ENCODE results near the gene ERGIC3. TPM values are rescaled to one million over a fixed set of nuclear protein-coding genes. Genes with fewer than 3 reads are reported as not detected.

Gene ERGIC3
- total RNA-seq, 1 experiment from 2014 or later: 265 TPM

DNA sequence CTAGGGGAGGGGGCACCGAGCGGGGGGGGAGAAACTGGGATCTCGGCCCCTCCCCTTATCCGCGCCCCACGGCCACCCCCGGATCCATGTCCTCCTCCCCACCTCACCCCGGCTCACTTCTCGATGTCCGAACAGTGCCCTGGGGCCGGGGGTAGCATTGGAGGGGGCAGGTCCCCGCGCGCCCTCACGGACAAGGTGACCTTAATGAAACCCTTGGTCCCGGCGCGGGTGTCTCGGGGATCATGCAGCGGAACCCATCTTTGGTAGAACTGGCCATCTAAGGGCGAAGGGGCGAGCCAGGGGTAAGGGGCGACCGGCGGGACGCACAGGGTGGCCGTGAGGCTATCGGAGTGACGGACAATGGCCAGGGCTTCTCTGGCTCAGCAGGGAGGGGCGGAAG lies 60.1 kb downstream of the ERGIC3 start:
- Histone ChIP-seq H3K27ac (ENCODE audit: low read length) (no peak overlapping the region), H3K27me3 (ENCODE audit: control insufficient read depth, insufficient read depth, low read length) (no peaks in the 10 kb centered on the region), H3K4me3 (ENCODE audit: low read depth in 2 of 2, low read length in 2 of 2) (no peak overlapping the region), H3K9me3 (ENCODE audit: control insufficient read depth, insufficient read depth, low read depth, low read length) (no peaks in the 10 kb centered on the region), H3K36me3 (ENCODE audit: control insufficient read depth, insufficient read depth, low read length) (no peaks in the 10 kb centered on the region), H3K4me1 (ENCODE audit: control insufficient read depth, insufficient read depth, low read length) (no peaks in the 10 kb centered on the region)
- ATAC-seq (no peak), DNase-seq (ENCODE audit: low read depth, low spot score) (no peak)
- in situ Hi-C loops (cut with HindIII; ENCODE audit: low pct_unique_long_range_greater_than_20kb, low sequenced_read_pairs) (no loop called here), intact Hi-C loops (cut with micrococcal nuclease; ENCODE audit: unreplicated experiment) (no loop called here)
- TF ChIP-seq, protein P1, sequence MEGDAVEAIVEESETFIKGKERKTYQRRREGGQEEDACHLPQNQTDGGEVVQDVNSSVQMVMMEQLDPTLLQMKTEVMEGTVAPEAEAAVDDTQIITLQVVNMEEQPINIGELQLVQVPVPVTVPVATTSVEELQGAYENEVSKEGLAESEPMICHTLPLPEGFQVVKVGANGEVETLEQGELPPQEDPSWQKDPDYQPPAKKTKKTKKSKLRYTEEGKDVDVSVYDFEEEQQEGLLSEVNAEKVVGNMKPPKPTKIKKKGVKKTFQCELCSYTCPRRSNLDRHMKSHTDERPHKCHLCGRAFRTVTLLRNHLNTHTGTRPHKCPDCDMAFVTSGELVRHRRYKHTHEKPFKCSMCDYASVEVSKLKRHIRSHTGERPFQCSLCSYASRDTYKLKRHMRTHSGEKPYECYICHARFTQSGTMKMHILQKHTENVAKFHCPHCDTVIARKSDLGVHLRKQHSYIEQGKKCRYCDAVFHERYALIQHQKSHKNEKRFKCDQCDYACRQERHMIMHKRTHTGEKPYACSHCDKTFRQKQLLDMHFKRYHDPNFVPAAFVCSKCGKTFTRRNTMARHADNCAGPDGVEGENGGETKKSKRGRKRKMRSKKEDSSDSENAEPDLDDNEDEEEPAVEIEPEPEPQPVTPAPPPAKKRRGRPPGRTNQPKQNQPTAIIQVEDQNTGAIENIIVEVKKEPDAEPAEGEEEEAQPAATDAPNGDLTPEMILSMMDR (IDR thresholded peaks at IDR 0.05): no peak
- POLR2A ChIA-PET: no interaction called here
- CTCF ChIA-PET: no interaction called here
- BruUV-seq (replicated peaks): no TSS peak

DNA sequence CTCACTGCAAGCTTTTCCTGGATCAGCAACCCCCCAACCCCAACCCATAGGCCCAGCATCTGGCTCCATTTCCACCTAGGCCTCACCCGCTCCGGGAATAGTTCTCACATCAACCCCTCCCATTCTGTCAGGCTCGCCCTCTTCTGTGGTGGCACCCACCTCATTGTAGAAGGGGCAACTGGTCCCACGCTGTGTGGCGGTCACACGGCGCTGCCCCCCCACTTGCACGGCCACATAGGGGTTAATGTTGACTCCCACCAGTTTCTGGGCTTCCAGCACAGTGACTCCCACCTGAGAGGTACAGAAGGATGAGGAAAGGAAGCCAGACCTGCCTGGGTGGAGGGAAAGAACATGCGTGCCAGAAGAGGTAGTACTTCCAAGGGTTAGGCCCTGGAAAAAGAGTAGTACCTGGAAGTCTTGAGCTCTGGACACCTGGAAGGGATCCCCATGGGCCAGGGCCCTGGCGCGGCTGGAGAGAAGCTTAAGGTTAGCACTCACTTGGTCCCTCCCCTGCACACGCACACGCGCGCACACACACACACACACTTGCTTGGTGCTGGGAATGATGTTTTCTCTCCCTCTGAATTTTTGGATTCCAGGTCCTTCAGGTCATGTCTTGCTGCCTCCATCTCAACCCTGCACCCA lies 61.1 kb downstream of the ERGIC3 start:
- Histone ChIP-seq H3K4me1 (ENCODE audit: control insufficient read depth, insufficient read depth, low read length) (no peaks in the 10 kb centered on the region), H3K9me3 (ENCODE audit: control insufficient read depth, insufficient read depth, low read depth, low read length) (no peaks in the 10 kb centered on the region), H3K36me3 (ENCODE audit: control insufficient read depth, insufficient read depth, low read length) (no peaks in the 10 kb centered on the region), H3K27ac (ENCODE audit: low read length) (no peak overlapping the region), H3K27me3 (ENCODE audit: control insufficient read depth, insufficient read depth, low read length) (no peaks in the 10 kb centered on the region), H3K4me3 (ENCODE audit: low read depth in 2 of 2, low read length in 2 of 2) (no peak overlapping the region)
- intact Hi-C loops (cut with micrococcal nuclease; ENCODE audit: unreplicated experiment) (no loop called here), in situ Hi-C loops (cut with HindIII; ENCODE audit: low pct_unique_long_range_greater_than_20kb, low sequenced_read_pairs) (no loop called here)
- ATAC-seq: no peak
- CTCF ChIA-PET: no interaction called here
- TF ChIP-seq, protein P1 (IDR thresholded peaks at IDR 0.05): no peak
- TF ChIP-seq, protein P2, sequence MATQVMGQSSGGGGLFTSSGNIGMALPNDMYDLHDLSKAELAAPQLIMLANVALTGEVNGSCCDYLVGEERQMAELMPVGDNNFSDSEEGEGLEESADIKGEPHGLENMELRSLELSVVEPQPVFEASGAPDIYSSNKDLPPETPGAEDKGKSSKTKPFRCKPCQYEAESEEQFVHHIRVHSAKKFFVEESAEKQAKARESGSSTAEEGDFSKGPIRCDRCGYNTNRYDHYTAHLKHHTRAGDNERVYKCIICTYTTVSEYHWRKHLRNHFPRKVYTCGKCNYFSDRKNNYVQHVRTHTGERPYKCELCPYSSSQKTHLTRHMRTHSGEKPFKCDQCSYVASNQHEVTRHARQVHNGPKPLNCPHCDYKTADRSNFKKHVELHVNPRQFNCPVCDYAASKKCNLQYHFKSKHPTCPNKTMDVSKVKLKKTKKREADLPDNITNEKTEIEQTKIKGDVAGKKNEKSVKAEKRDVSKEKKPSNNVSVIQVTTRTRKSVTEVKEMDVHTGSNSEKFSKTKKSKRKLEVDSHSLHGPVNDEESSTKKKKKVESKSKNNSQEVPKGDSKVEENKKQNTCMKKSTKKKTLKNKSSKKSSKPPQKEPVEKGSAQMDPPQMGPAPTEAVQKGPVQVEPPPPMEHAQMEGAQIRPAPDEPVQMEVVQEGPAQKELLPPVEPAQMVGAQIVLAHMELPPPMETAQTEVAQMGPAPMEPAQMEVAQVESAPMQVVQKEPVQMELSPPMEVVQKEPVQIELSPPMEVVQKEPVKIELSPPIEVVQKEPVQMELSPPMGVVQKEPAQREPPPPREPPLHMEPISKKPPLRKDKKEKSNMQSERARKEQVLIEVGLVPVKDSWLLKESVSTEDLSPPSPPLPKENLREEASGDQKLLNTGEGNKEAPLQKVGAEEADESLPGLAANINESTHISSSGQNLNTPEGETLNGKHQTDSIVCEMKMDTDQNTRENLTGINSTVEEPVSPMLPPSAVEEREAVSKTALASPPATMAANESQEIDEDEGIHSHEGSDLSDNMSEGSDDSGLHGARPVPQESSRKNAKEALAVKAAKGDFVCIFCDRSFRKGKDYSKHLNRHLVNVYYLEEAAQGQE (IDR thresholded peaks at IDR 0.05; ENCODE audit: insufficient read depth in 1 of 2, low read depth in 2 of 2, low read length in 1 of 2): no peak
- TF ChIP-seq TCF7L2 (IDR thresholded peaks at IDR 0.05; ENCODE audit: low read depth, low read length) (no peak), POLR2AphosphoS5 (IDR thresholded peaks at IDR 0.05; ENCODE audit: low read depth, low read length) (no peak), SIN3A (IDR thresholded peaks at IDR 0.05; ENCODE audit: borderline replicate concordance, insufficient read depth, low read depth, low read length) (no peak)
- BruUV-seq (replicated peaks): no TSS peak
- DNase-seq (ENCODE audit: low read depth, low spot score): no peak
- POLR2A ChIA-PET: no interaction called here

Measured in Panc1 (cell line).